GM19467 (cell line): ENCODE measurements around the gene CREB5.
"Not testable (repeated sequence)": the region's sequence is repeated elsewhere in the genome, so short reads cannot be mapped to it uniquely, and the experiment has no call there.

Source experiments
- ATAC-seq: cut with Tn5 transposase; IDR thresholded peaks from one replicate; pipeline ENCODE4 v1.9.1; 2021; ENCODE audit warnings: mild to moderate bottlenecking, moderate library complexity; ENCODE audit not compliant: unreplicated experiment

The CREB5 gene

GRCh38 chr7:28598586-28598985 is 186.3 kb downstream of the CREB5 start:
- no peak for ATAC-seq

GRCh38 chr7:28599411-28599810 is 187.1 kb downstream of the CREB5 start:
- ATAC-seq = no peak

- no peak for ATAC-seq
Observed at GRCh38 chr7:28602282-28602681, 190.0 kb downstream of the CREB5 start.

GRCh38 chr7:28605427-28606085 is 193.2 kb downstream of the CREB5 start:
- no peak for ATAC-seq

GRCh38 chr7:28606421-28606820 is 194.1 kb downstream of the CREB5 start:
- ATAC-seq = no peak

- ATAC-seq = no peak
Observed at GRCh38 chr7:28607855-28608193, 195.5 kb downstream of the CREB5 start.

GRCh38 chr7:28608237-28608656 is 195.9 kb downstream of the CREB5 start:
- ATAC-seq = no peak

GRCh38 chr7:28608731-28609130 is 196.4 kb downstream of the CREB5 start:
- ATAC-seq = no peak

- no peak for ATAC-seq
Observed at GRCh38 chr7:28609608-28610007, 197.3 kb downstream of the CREB5 start.

GRCh38 chr7:28611399-28611897 is 199.1 kb downstream of the CREB5 start:
- not testable (repeated sequence) for ATAC-seq

GRCh38 chr7:28613262-28613661 is 200.9 kb downstream of the CREB5 start:
- no peak for ATAC-seq

- no peak for ATAC-seq
Observed at GRCh38 chr7:28615091-28615490, 202.8 kb downstream of the CREB5 start.

- no peak for ATAC-seq
Observed at GRCh38 chr7:28617308-28617880, 205.1 kb downstream of the CREB5 start.

GRCh38 chr7:28618383-28618782 is 206.1 kb downstream of the CREB5 start:
- no peak for ATAC-seq

- no peak for ATAC-seq
Observed at GRCh38 chr7:28619256-28619655, 206.9 kb downstream of the CREB5 start.

GRCh38 chr7:28621369-28621841 is 209.1 kb downstream of the CREB5 start:
- no peak for ATAC-seq

GRCh38 chr7:28623105-28623730 is 210.9 kb downstream of the CREB5 start:
- no peak for ATAC-seq

GRCh38 chr7:28623863-28624262 is 211.5 kb downstream of the CREB5 start:
- ATAC-seq = no peak

GRCh38 chr7:28625432-28625831 is 213.1 kb downstream of the CREB5 start:
- no peak for ATAC-seq

- no peak for ATAC-seq
Observed at GRCh38 chr7:28626221-28626620, 213.9 kb downstream of the CREB5 start.

- ATAC-seq = no peak
Observed at GRCh38 chr7:28626624-28627262, 214.4 kb downstream of the CREB5 start.

- ATAC-seq = no peak
Observed at GRCh38 chr7:28627263-28627653, 214.9 kb downstream of the CREB5 start.
